ENCODE results near the gene TRIM67.
"Not testable (repeated sequence)": the region's sequence is repeated elsewhere in the genome, so short reads cannot be mapped to it uniquely, and the experiment has no call there.

TRIM67 gene

DNA sequence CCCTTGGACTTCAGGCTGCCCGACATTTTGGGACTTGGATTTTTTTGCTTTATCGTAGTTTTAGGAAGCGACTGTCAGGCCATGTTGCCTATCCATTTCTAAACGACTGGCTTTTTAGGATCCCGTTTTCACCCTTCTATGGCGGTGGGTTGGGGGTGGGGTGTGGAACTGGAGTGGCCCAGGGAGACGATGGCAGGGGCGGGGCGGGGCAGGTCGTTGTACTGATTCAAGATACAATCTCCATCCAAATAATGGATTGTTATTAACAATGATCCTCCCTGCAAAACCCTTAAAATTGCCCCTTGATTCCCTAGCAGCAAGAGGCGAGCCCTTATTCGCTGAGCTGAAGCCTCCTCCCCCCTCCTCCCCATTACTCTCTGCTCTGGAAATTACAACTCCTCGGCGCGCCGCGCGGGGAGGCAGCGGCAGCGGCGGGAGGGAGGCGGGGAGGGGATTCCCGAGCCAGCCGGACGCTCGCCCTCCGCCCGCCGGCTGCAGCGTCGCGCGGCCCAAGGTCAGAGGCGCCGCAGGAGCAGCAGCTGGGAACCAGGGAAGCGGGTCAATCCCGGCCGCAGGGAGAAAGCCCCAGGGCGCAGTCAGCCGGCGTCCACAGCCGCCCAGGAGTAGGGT, at the start of gene TRIM67:
TRIM67 (plus strand) TSS at position 392 of the 630 bp plus-strand sequence. CDS start 912 bp downstream, outside the sequence.
- H3K9me3 Mint-ChIP-seq, result no peaks in the 10 kb centered on the region
- DNase-seq (no peak), ATAC-seq (peak; percentile 36)
- no peak within 1 kb of the TSS for H3K27ac Mint-ChIP-seq
- H3K27me3 Mint-ChIP-seq, result peaks cover 97% of the 10 kb centered on the region
- H3K4me3 Mint-ChIP-seq, result peak within 1 kb of the TSS; percentile 55 to 73
- peaks cover 20% of the 10 kb centered on the region for H3K4me1 Mint-ChIP-seq

DNA sequence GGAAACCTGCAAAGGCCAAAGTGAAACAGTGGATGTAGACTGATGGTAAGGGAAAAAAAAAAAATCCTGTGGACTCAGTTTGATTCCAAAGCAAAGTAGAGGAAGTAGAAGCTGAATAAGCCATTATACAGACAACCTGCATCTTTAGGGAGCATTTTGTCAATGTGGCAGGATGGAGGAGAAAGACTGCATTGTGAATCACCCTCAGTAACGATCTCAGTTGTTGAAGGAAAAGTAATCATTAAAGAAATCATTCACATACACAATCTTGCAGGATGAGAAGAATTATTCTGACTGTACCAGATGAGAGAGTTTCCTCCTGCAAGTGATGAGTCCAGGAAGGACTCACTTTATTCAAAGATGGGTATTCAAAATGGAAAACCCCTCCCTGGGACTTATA, 45.1 kb upstream of the TRIM67 start:
- peaks cover 60% of the 10 kb centered on the region for H3K27me3 Mint-ChIP-seq
- ATAC-seq (no peak), DNase-seq (no peak)
- peaks cover 10 to 16% of the 10 kb centered on the region in 2 donors for H3K9me3 Mint-ChIP-seq
- no peak overlapping the region for H3K4me3 Mint-ChIP-seq
- H3K27ac Mint-ChIP-seq, result no peak overlapping the region
- H3K4me1 Mint-ChIP-seq, result no peaks in the 10 kb centered on the region

DNA sequence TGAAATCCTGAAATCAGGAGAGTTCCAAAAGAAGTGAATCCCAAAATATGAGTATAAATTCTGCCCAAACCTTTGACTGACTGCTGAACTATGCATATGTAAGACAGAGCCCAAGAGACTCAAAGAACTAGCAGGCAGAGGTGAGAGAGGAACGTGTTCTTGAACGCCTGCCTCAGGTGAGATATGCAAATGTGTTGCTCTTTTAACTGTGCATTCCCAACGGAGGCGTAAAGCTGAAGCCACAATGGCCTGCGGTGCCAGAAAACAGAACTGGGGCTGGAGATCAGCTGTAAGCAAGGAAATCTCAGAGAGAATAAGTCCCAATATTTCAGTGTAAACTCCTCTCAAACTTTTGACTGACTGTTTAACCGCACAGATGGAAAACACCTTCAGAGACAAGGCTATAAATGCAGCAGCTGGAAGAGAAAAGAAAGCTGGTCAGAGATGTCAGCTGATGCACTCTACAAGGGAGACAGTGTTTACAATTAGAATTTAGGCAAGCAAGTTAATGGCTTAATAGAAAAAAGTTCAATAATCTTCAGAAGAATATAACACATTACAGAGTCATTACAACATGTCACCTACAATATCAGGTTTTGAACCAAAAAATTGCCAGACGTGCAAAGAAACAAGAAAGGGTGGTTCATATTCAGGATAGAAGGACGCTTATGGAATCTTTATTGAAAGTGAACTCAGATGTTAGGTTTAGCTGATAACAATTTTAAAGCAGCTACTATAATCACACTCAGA, 43.0 kb upstream of the TRIM67 start:
- Mint-ChIP-seq H3K27me3 (peaks cover 44% of the 10 kb centered on the region), H3K27ac (no peak overlapping the region), H3K9me3 (peaks cover 6 to 10% of the 10 kb centered on the region in 2 donors), H3K4me1 (no peaks in the 10 kb centered on the region), H3K4me3 (no peak overlapping the region)
- ATAC-seq, result no peak
- DNase-seq, result no peak

DNA sequence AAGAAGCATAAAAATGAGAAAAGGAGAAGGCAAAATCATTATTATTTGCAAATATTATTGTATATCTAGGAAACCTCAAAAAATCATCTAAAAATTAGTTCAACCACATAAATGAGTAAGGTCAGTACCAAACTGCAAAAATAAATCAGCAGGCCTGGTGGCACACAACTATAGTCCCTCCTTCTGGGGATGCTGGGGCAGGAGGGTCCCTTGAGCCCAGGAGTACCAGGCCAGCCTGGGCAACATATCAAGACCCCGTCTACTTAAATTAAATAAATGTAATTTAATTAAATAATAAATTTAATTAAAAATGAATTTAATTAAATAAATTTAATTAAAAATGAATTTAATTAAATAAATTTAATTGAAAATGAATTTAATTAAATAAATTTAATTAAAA, 40.3 kb upstream of the TRIM67 start:
- Mint-ChIP-seq H3K27me3 (peaks cover 32% of the 10 kb centered on the region), H3K4me3 (no peak overlapping the region)

DNA sequence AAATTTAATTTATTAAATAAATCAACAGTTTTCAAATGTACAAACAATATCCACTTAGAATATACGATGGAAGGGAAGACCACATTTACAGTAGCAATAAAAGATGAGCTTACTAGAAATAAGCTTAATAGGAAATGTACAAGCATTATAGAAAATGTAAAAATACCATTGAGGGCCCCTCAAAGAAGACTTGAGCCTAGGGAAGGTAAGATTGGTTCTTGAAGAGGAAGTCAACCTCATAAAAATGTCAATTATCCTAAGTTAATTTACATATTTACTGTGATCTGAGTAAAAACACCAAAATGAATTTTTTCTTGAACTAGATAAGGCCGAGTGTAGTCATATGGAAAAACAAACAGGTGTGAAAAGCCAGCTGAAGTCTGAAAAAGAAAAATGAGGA, 39.7 kb upstream of the TRIM67 start:
- DNase-seq (no peak), ATAC-seq (no peak)
- Mint-ChIP-seq H3K4me1 (no peaks in the 10 kb centered on the region), H3K4me3 (no peak overlapping the region), H3K9me3 (peaks cover 6 to 10% of the 10 kb centered on the region in 2 donors), H3K27me3 (peaks cover 26% of the 10 kb centered on the region), H3K27ac (no peak overlapping the region)

More for the DNA sequence above, 40.3 kb upstream of the TRIM67 start:
- H3K4me1 Mint-ChIP-seq, result no peaks in the 10 kb centered on the region
- peaks cover 6 to 10% of the 10 kb centered on the region in 2 donors for H3K9me3 Mint-ChIP-seq
- DNase-seq (no peak), ATAC-seq (no peak)
- H3K27ac Mint-ChIP-seq, result no peak overlapping the region

DNA sequence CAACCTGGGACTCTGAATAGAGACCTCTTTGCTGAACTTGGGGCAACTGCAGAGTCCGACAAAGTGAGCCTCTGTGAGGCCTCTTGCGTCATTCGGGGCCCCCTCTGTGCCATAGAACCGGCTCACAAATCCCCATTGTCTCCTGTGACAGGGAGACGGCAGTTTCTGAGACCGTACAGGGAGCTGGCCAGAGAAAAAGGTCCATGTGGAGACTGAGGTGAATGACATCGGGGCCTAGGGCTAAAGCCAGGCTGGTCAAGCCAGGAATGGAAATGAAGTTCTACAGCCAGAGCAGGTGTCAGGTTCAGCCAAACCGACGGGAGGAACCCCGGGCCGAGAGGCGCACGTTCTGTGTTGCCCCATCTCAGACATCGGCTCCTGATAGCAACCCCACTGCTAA, 37.1 kb upstream of the TRIM67 start:
- Mint-ChIP-seq H3K4me1 (no peaks in the 10 kb centered on the region), H3K27me3 (peaks cover 14% of the 10 kb centered on the region), H3K9me3 (no peaks in the 10 kb centered on the region), H3K4me3 (no peak overlapping the region), H3K27ac (no peak overlapping the region)
- no peak for ATAC-seq
- DNase-seq, result no peak

DNA sequence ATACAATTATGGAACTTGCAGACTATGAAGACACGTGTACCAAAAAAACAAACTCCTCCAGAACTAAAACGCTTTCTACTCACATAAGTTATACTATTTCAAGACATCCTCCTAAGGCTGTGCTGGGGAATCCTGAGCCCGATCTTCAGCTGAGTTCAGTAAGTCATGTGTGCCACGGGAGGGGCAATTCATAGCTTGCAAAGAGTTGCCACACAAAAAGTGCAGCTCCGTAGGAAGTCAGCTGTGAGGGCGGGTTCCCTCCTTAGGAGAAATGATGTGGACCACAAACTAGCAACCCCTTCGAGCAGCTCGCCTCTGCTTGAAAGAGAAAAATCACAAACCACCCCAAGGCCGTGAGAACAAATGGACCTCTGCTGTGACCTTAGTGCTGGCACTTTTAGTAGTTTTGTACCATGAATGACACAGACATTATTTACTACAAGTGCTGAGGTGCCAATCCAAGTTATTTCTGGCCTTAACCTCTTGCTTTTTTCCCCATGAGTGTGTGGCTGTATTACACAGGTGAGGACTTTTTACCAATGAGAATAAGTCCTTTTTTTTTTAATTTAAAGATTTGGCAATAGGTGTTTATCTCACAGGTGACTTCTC, 35.8 kb upstream of the TRIM67 start:
- DNase-seq (no peak), ATAC-seq (no peak)
- Mint-ChIP-seq H3K9me3 (no peaks in the 10 kb centered on the region), H3K4me1 (no peaks in the 10 kb centered on the region), H3K27me3 (peaks cover 3% of the 10 kb centered on the region), H3K27ac (no peak overlapping the region), H3K4me3 (no peak overlapping the region)

DNA sequence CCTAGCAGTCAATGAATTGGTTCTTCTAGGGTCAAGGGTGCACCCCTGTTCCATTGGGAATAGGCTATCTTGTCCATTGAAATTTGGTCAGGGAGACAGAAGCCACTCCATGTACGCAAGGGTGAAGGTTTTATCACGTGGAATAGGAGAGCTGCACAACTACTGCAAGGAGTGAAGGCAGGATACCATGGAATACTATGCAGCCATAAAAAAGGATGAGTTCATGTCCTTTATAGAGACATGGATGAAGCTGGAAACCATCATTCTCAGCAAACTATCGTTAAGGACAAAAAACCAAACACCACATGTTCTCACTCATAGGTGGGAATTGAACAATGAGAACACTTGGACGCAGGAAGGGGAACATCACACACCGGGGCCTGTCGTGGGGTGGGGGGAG, 34.8 kb upstream of the TRIM67 start:
- not testable (repeated sequence) for H3K27me3 Mint-ChIP-seq, DNase-seq, H3K27ac Mint-ChIP-seq, ATAC-seq, H3K9me3 Mint-ChIP-seq, H3K4me1 Mint-ChIP-seq, H3K4me3 Mint-ChIP-seq

DNA sequence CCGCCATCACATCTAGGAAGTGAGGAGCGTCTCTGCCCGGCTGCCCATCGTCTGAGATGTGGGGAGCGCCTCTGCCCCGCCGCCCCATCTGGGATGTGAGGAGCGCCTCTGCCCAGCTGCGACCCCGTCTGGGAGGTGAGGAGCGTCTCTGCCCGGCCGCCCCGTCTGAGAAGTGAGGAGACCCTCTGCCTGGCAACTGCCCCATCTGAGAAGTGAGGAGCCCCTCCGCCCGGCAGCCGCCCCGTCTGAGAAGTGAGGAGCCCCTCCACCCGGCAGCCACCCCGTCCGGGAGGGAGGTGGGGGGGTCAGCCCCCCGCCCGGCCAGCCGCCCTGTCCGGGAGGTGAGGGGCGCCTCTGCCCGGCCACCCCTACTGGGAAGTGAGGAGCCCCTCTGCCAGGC, 33.4 kb upstream of the TRIM67 start:
- not testable (repeated sequence) for H3K4me1 Mint-ChIP-seq, H3K9me3 Mint-ChIP-seq

DNA sequence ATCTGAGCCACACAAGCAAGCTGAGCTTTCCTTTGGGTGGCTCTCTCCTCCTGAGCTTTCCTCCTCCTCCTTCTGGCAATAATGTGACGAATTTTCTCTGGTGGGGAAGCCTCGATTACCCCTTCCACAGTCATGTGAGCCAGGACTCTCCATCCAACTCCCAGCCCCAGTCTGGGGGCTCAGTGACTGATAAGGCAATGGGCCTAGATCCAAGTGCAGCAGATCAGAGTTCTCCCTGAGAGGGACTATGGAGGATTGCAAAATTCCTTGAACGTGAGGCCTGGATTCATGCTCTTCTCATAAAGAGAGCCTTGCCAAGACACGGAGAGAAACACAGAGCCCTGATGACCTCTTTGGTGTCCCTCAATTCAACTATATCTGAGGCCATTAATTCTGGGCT, 31.3 kb upstream of the TRIM67 start:
- no peaks in the 10 kb centered on the region for H3K27me3 Mint-ChIP-seq
- no peaks in the 10 kb centered on the region for H3K9me3 Mint-ChIP-seq
- no peaks in the 10 kb centered on the region for H3K4me1 Mint-ChIP-seq
- no peak for ATAC-seq
- H3K27ac Mint-ChIP-seq, result peak overlapping the region in 1 of 2 donors; percentile 5
- no peak for DNase-seq
- no peak overlapping the region for H3K4me3 Mint-ChIP-seq

More for the DNA sequence above, 33.4 kb upstream of the TRIM67 start:
- DNase-seq, H3K27me3 Mint-ChIP-seq, H3K27ac Mint-ChIP-seq, ATAC-seq, H3K4me3 Mint-ChIP-seq: not testable (repeated sequence)

DNA sequence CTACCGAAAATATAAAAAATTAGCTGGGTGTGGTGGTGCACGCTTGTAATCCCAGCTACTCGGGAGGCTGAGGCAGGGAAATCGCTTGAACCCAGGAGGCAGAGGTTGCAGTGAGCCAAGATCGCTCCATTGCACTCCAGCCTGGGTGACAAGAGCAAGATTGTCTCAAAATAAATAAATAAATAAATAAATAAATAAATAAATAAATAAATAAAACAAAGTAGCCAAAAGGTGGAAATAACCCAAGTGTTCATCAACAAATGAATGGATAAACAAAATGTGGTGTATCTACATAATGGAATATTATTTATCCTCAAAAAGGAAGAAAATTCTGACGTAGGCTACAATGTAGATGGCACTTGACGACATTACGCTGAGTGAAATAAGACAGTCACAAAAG, 29.3 kb upstream of the TRIM67 start:
- ATAC-seq, H3K4me1 Mint-ChIP-seq: not testable (repeated sequence)

DNA sequence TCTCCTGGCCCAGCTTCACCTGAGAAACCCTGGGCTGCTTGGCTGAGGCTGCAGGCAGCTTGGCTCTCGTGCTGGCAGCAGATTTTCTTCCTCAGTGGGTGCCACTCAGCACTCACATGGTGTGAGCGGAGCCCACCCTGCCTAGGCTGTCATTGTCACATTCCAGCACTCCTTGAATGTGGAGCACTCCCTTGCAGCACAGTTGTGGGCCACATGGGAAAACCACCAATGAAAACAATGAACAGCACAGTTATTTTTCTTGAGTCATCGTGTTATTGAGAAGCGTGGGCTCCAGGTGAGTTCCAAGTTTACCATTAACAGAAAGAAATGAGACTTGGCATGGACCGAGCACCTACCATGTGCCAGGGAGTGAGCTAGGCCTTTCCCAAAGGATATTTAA, 27.2 kb upstream of the TRIM67 start:
- Mint-ChIP-seq H3K27me3 (no peaks in the 10 kb centered on the region), H3K9me3 (no peaks in the 10 kb centered on the region), H3K4me3 (no peak overlapping the region), H3K27ac (no peak overlapping the region), H3K4me1 (peaks cover 6% of the 10 kb centered on the region)
- DNase-seq (no peak), ATAC-seq (no peak)

More for the DNA sequence above, 29.3 kb upstream of the TRIM67 start:
- not testable (repeated sequence) for H3K27me3 Mint-ChIP-seq, DNase-seq, H3K27ac Mint-ChIP-seq, H3K4me3 Mint-ChIP-seq, H3K9me3 Mint-ChIP-seq

DNA sequence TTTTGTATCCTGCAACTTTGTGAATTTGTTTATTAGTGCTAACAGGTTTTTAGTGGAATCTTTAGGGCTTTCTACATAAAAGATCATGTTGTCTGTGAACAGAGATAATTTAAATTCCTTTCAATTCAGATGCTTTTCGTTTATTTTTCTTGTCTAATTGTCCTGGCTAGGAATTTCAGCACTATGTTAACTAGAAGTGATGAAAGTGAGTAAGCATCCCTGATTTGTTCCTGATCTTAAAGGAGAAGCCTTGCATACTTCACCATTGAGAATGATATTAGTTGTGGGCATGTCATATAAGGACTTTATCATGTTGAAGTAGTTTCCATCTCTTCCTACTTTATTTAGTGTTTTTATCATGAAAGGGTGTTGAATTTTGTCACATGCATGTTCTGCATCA, 23.6 kb upstream of the TRIM67 start:
- no peak for ATAC-seq
- peaks cover 7% of the 10 kb centered on the region for H3K4me1 Mint-ChIP-seq
- H3K27ac Mint-ChIP-seq, result no peak overlapping the region
- H3K4me3 Mint-ChIP-seq, result no peak overlapping the region
- no peaks in the 10 kb centered on the region for H3K9me3 Mint-ChIP-seq
- DNase-seq, result no peak
- H3K27me3 Mint-ChIP-seq, result peaks cover 35% of the 10 kb centered on the region

DNA sequence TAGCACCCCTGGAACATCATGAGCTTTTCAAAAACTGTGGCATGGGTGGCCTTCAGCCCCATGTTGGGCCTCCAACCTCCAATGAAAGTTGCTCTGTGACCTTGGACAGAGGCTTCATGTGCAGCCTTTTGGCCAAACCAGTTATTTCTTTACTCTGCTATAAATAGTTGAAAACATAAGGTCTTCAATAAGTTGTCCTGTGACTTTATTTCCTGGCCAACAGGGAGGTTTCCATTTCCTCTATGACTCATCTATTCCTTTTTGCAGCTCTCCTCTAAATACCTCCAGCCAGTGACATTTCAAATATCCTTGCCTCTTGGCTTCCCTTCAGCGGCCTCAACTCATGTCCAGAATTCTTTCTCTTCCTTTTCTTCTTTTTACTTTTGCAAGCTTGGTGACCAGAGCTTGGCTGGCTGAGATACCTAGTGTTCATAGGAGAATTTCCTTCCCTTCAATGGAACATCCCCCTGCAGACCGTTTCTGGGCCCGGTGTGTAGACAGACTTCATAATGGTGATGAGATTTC, 22.7 kb upstream of the TRIM67 start:
- H3K9me3 Mint-ChIP-seq, result no peaks in the 10 kb centered on the region
- peaks cover 7% of the 10 kb centered on the region for H3K4me1 Mint-ChIP-seq
- DNase-seq (no peak), ATAC-seq (no peak)
- no peak overlapping the region for H3K4me3 Mint-ChIP-seq
- peaks cover 41% of the 10 kb centered on the region for H3K27me3 Mint-ChIP-seq
- H3K27ac Mint-ChIP-seq, result no peak overlapping the region

DNA sequence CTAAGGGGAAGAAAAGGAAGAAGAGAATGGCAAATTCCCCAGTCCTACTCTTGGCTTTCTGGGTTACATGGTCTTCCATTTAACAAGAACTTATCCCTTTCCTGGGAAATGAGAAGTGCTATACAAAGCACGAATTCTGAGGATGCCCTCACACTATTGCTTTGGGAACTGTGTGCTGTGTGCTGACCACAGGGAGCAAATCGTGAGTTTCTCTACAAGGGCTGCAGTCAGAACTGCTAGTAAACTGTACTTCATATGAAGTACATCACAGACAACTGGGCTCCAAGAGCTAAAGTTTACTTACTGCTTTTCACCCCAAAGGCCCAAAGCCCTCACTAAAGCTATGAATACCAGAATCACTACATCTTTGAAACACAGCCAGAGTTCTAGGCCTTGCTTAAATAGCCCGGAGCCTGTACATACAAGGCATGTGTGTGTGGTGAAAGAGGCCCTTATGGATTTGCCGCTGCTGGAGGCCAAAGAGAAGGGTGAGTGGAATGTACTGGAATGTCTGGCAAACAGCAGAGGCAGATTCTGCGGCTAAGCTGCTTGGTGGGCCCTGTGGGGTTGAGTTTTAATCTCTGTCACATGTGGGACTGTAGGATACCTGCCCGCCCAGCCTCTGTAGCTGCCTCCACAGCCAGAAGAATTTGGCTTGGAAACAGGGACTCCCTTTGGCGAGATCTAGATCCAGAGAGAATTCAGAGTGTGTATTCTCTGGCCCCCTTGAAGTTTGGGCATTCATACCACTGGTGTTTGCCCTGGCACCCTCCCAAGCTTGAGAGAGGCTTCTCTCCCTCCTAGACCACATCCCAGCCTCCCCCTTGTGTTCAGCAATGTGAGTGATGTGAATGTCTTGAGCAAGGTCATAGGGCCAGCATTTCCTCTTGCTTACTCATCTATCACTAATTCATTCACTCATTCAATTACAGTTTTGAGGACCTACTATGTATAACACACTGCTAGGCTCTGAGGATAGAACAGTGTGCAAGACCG, 21.9 kb upstream of the TRIM67 start:
- DNase-seq (no peak), ATAC-seq (no peak)
- no peaks in the 10 kb centered on the region for H3K9me3 Mint-ChIP-seq
- no peak overlapping the region for H3K27ac Mint-ChIP-seq
- H3K4me3 Mint-ChIP-seq, result no peak overlapping the region
- peaks cover 7% of the 10 kb centered on the region for H3K4me1 Mint-ChIP-seq
- H3K27me3 Mint-ChIP-seq, result peaks cover 45% of the 10 kb centered on the region
